Keratinocyte (primary cell): ENCODE data around the gene CYTH2. TPM values are rescaled to one million over a fixed set of nuclear protein-coding genes. Genes with fewer than 3 reads are reported as not detected.

ENCODE experiments used
- DNase-seq: peaks from one replicate; pipeline ENCODE4 v3.0.0-alpha.2; 2011; ENCODE audit warnings: low read depth, missing footprints, low spot score
- FAIRE-seq: peaks from 2 replicates; lab custom pipeline; 2011; peaks lifted over from hg19 to GRCh38; lab: Jason Lieb, UNC
- H2AFZ ChIP-seq: 2 replicates; pipeline ENCODE4 v1.6.0; 2012; ENCODE audit warnings: low read length, control low read depth, inconsistent platforms; ENCODE audit not compliant: control insufficient read depth
- H3K27ac ChIP-seq: 2 replicates; pipeline ENCODE4 v1.5.1; 2011; ENCODE audit warnings: low read length; ENCODE audit not compliant: control insufficient read depth, insufficient read depth
- H3K27me3 ChIP-seq: 3 replicates; pipeline ENCODE4 v1.6.0; 2011; ENCODE audit warnings: low read length; ENCODE audit not compliant: control insufficient read depth, insufficient read depth; ENCODE audit errors: extremely low read depth
- H3K36me3 ChIP-seq, 2 experiments: 2 replicates in 1 of 2; 3 replicates in 1 of 2; pipeline ENCODE4 v1.5.1; 2011; ENCODE audit warnings: low read length in 2 of 2, mild to moderate bottlenecking in 1 of 2; ENCODE audit not compliant: control insufficient read depth in 2 of 2, insufficient read depth in 2 of 2; ENCODE audit errors: extremely low read depth in 1 of 2
- H3K4me1 ChIP-seq: 3 replicates; pipeline ENCODE4 v1.5.1; 2011; ENCODE audit warnings: low read length; ENCODE audit not compliant: control insufficient read depth, insufficient read depth; ENCODE audit errors: extremely low read depth
- H3K4me2 ChIP-seq: 3 replicates; pipeline ENCODE4 v1.6.0; 2011; ENCODE audit warnings: low read depth, low read length; ENCODE audit not compliant: control insufficient read depth, insufficient read depth; ENCODE audit errors: extremely low read depth
- H3K4me3 ChIP-seq, 3 experiments: fragments of 200-600 bp in 1 of 3; sonication (generic) in 1 of 3; 2 replicates in 2 of 3; 3 replicates in 1 of 3; pipeline ENCODE4 v1.5.1; 2011 to 2016; ENCODE audit warnings: low read length in 3 of 3, mild to moderate bottlenecking in 3 of 3, control low read depth in 2 of 3, inconsistent platforms in 1 of 3, low read depth in 1 of 3, mixed read lengths in 1 of 3, mixed run types in 1 of 3, moderate library complexity in 1 of 3; ENCODE audit not compliant: control insufficient read depth in 2 of 3, insufficient read depth in 2 of 3; ENCODE audit errors: extremely low read depth in 1 of 3
- H3K79me2 ChIP-seq: 2 replicates; pipeline ENCODE4 v1.6.0; 2012; ENCODE audit warnings: low read length; ENCODE audit not compliant: control insufficient read depth, insufficient read depth
- H3K9ac ChIP-seq: 3 replicates; pipeline ENCODE4 v1.6.0; 2011; ENCODE audit warnings: low read length; ENCODE audit not compliant: control insufficient read depth, insufficient read depth; ENCODE audit errors: extremely low read depth
- H3K9me1 ChIP-seq: 3 replicates; pipeline ENCODE4 v1.6.0; 2011; ENCODE audit warnings: low read length; ENCODE audit not compliant: control insufficient read depth, insufficient read depth; ENCODE audit errors: extremely low read depth
- H3K9me3 ChIP-seq: 2 replicates; pipeline ENCODE4 v1.5.1; 2012; ENCODE audit warnings: low read depth, low read length; ENCODE audit not compliant: control insufficient read depth
- H4K20me1 ChIP-seq: 3 replicates; pipeline ENCODE4 v1.6.0; 2011; ENCODE audit warnings: low read length; ENCODE audit not compliant: control insufficient read depth, insufficient read depth; ENCODE audit errors: extremely low read depth
- CTCF ChIP-seq, 3 experiments: IDR thresholded peaks in 1 of 3; conservative IDR thresholded peaks in 1 of 3; optimal IDR thresholded peaks in 1 of 3; 2 replicates in 2 of 3; 3 replicates in 1 of 3; pipeline versions ENCODE3 to v1.5.1; 2011; ENCODE audit warnings: low read length in 3 of 3, mild to moderate bottlenecking in 3 of 3, moderate library complexity in 2 of 3, control low read depth in 1 of 3, inconsistent platforms in 1 of 3; ENCODE audit not compliant: insufficient read depth in 2 of 3; ENCODE audit errors: extremely low read depth in 1 of 3
- EZH2 ChIP-seq: IDR thresholded peaks from one replicate; pipeline ENCODE4 v1.6.1; 2012; ENCODE audit warnings: inconsistent platforms, mild to moderate bottlenecking, low read length, moderate library complexity
- dilution Hi-C: fragments of 300-500 bp; cut with MboI; formaldehyde crosslinking; loops from one replicate; pipeline ENCODE4 v1.7.0; 2020; ENCODE audit warnings: low sequenced_read_pairs; ENCODE audit not compliant: extremely low pct_ligation_motif_present
- polyA plus RNA-seq, 5 experiments: library from polyadenylated mRNA; depleted of rRNA in 3 of 5; stranded (reverse) in 3 of 5; stranded (forward) in 1 of 5; unstranded in 1 of 5; fragments of >200 nt; gene quantifications; 1 replicate in 1 of 5; 2 replicates in 3 of 5; 3 replicates in 1 of 5; pipeline versions ENCODE4 v1.2.1 to v1.2.3, GENCODE V29; 2011 to 2012; ENCODE audit warnings: missing spikeins in 2 of 5, low read depth in 1 of 5, low replicate concordance in 1 of 5

CYTH2 gene
- polyA plus RNA-seq, 1 donor (not counting 4 experiments of a cell fraction or from before 2014, with no cell fraction given), result 27.0 TPM

- no peaks in the 10 kb centered on the region for H3K9me1 ChIP-seq
- H4K20me1 ChIP-seq, result no peaks in the 10 kb centered on the region
- DNase-seq (no peak), FAIRE-seq (no peak)
- no peak overlapping the region for H2AFZ ChIP-seq
- TF ChIP-seq CTCF (optimal IDR thresholded peaks at IDR 0.05 in 1 of 3, IDR thresholded peaks at IDR 0.05 in 1 of 3, conservative IDR thresholded peaks at IDR 0.05 in 1 of 3; ENCODE audit: extremely low read depth in 1 of 3, insufficient read depth in 2 of 3, low read length in 3 of 3), result no peak
- no peak for TF ChIP-seq EZH2
- no peaks in the 10 kb centered on the region for H3K9me3 ChIP-seq
- no peaks in the 10 kb centered on the region for H3K36me3 ChIP-seq
- no peaks in the 10 kb centered on the region for H3K27me3 ChIP-seq
- dilution Hi-C loops, result no loop called here
- H3K9ac ChIP-seq, result no peak overlapping the region
- no peak overlapping the region for H3K4me3 ChIP-seq
- H3K4me2 ChIP-seq, result no peak overlapping the region
- H3K4me1 ChIP-seq, result no peaks in the 10 kb centered on the region
- H3K79me2 ChIP-seq, result no peaks in the 10 kb centered on the region
- H3K27ac ChIP-seq, result no peak overlapping the region
These were observed 51.0 kb downstream of the CYTH2 start for GRCh38 chr19:48520134-48520533.

GRCh38 chr19:48524221-48524620 lies 55.1 kb downstream of the CYTH2 start:
- H3K9ac ChIP-seq, result no peak overlapping the region
- no peaks in the 10 kb centered on the region for H4K20me1 ChIP-seq
- no peaks in the 10 kb centered on the region for H3K27me3 ChIP-seq
- H3K4me3 ChIP-seq, result no peak overlapping the region
- H3K4me2 ChIP-seq, result no peak overlapping the region
- H3K9me3 ChIP-seq, result no peaks in the 10 kb centered on the region
- no peak overlapping the region for H3K27ac ChIP-seq
- FAIRE-seq (no peak), DNase-seq (no peak)
- no peaks in the 10 kb centered on the region for H3K36me3 ChIP-seq
- H2AFZ ChIP-seq, result no peak overlapping the region
- dilution Hi-C loops, result no loop called here
- H3K9me1 ChIP-seq, result no peaks in the 10 kb centered on the region
- no peaks in the 10 kb centered on the region for H3K4me1 ChIP-seq
- no peak for TF ChIP-seq CTCF (optimal IDR thresholded peaks at IDR 0.05 in 1 of 3, IDR thresholded peaks at IDR 0.05 in 1 of 3, conservative IDR thresholded peaks at IDR 0.05 in 1 of 3; ENCODE audit: extremely low read depth in 1 of 3, insufficient read depth in 2 of 3, low read length in 3 of 3)
- no peak for TF ChIP-seq EZH2
- no peaks in the 10 kb centered on the region for H3K79me2 ChIP-seq
